WTC11 (cell line): Measurements from ENCODE around the gene CTTN. TPM values are rescaled to one million over a fixed set of nuclear protein-coding genes. Genes with fewer than 3 reads are reported as not detected.

Source experiments
- ATAC-seq: fragments of 200-7000 bp; cut with Tn5 transposase; 2 replicates; pipeline ENCODE4 v1.10.0; 2021; ENCODE audit warnings: mild to moderate bottlenecking, moderate library complexity
- CTCF ChIA-PET: fragments of 300-600 bp; sonication (Branson Sonifier 250); formaldehyde crosslinking; loops from one replicate; lab custom pipeline; 2021; ENCODE audit warnings: antibody characterized with exemption; lab: Charles Lee
- POLR2A ChIA-PET: fragments of 350-600 bp; sonication (Branson Sonifier 250); formaldehyde crosslinking; loops from one replicate; lab custom pipeline; 2021; ENCODE audit warnings: antibody characterized with exemption; lab: Charles Lee
- DNase-seq: peaks from one replicate; pipeline ENCODE4 v3.0.0; 2021; ENCODE audit warnings: low spot score
- H3K27ac Mint-ChIP-seq: 2 replicates; pipeline ENCODE4 v1.8.0; 2021; ENCODE audit warnings: mixed read lengths
- H3K27me3 Mint-ChIP-seq: 2 replicates; pipeline ENCODE4 v1.8.0; 2021; ENCODE audit warnings: low read depth, mild to moderate bottlenecking, moderate library complexity, mixed read lengths
- H3K36me3 Mint-ChIP-seq: 2 replicates; pipeline ENCODE4 v1.8.0; 2021; ENCODE audit warnings: mixed read lengths
- H3K4me1 Mint-ChIP-seq: 2 replicates; pipeline ENCODE4 v1.8.0; 2022; ENCODE audit warnings: mixed read lengths
- H3K4me3 Mint-ChIP-seq: 2 replicates; pipeline ENCODE4 v1.8.0; 2021; ENCODE audit warnings: mild to moderate bottlenecking, moderate library complexity, mixed read lengths
- H3K9me3 Mint-ChIP-seq: 2 replicates; pipeline ENCODE4 v1.8.0; 2021; ENCODE audit warnings: mixed read lengths
- CREB1 ChIP-seq: sonication (generic); formaldehyde crosslinking; IDR thresholded peaks from 2 replicates; pipeline ENCODE4 v1.8.0; 2023; ENCODE audit warnings: mild to moderate bottlenecking, missing genetic modification reagents
- E2F1 ChIP-seq: sonication (generic); formaldehyde crosslinking; IDR thresholded peaks from 2 replicates; pipeline ENCODE4 v1.8.0; 2022; ENCODE audit warnings: mild to moderate bottlenecking, missing genetic modification reagents
- ELF4 ChIP-seq: sonication (generic); formaldehyde crosslinking; IDR thresholded peaks from 2 replicates; pipeline ENCODE4 v1.8.1; 2022; ENCODE audit warnings: low read depth, mild to moderate bottlenecking, moderate library complexity, missing genetic modification reagents
- GRHL2 ChIP-seq: fragments of 250-450 bp; sonication (Bioruptor Pico); IDR thresholded peaks from 2 replicates; pipeline ENCODE4 v1.8.0; 2022; ENCODE audit warnings: mild to moderate bottlenecking, moderate library complexity; ENCODE audit not compliant: insufficient replicate concordance, severe bottlenecking
- GTF2I ChIP-seq: fragments of 250-450 bp; sonication (Bioruptor Pico); conservative IDR thresholded peaks from 2 replicates; pipeline ENCODE4 v1.4.0; 2021; ENCODE audit warnings: mild to moderate bottlenecking
- IRF1 ChIP-seq: sonication (generic); formaldehyde crosslinking; IDR thresholded peaks from 2 replicates; pipeline ENCODE4 v1.8.0; 2023; ENCODE audit warnings: missing genetic modification reagents
- NFATC4 ChIP-seq: fragments of 250-450 bp; sonication (Bioruptor Pico); IDR thresholded peaks from 2 replicates; pipeline ENCODE4 v1.9.0; 2021; ENCODE audit warnings: mild to moderate bottlenecking
- SMAD3 ChIP-seq: sonication (generic); formaldehyde crosslinking; IDR thresholded peaks from 2 replicates; pipeline ENCODE4 v1.8.0; 2022; ENCODE audit warnings: missing genetic modification reagents, mild to moderate bottlenecking, borderline replicate concordance
- SP1 ChIP-seq: sonication (generic); formaldehyde crosslinking; conservative IDR thresholded peaks from 2 replicates; pipeline ENCODE4 v1.8.1; 2022; ENCODE audit warnings: missing genetic modification reagents
- ZNF138 ChIP-seq: sonication (generic); formaldehyde crosslinking; conservative IDR thresholded peaks from 2 replicates; pipeline ENCODE4 v1.8.1; 2022; ENCODE audit warnings: mild to moderate bottlenecking, moderate library complexity, missing genetic modification reagents
- ZNF423 ChIP-seq: fragments of 250-450 bp; sonication (Bioruptor Pico); IDR thresholded peaks from 2 replicates; pipeline ENCODE4 v2.1.2; 2022; ENCODE audit warnings: mild to moderate bottlenecking, moderate library complexity
- total RNA-seq: library from RNA; stranded (reverse); gene quantifications from 3 replicates; pipeline ENCODE4 v1.2.3, GENCODE V29; 2021
- TF ChIP-seq, protein P1 (sequence below): sonication (generic); formaldehyde crosslinking; IDR thresholded peaks from 2 replicates; pipeline ENCODE4 v1.8.1; 2023; ENCODE audit warnings: mild to moderate bottlenecking, moderate library complexity, missing genetic modification reagents
- TF ChIP-seq, protein P2 (sequence below): sonication (generic); formaldehyde crosslinking; IDR thresholded peaks from 2 replicates; pipeline ENCODE4 v1.8.0; 2022; ENCODE audit warnings: mild to moderate bottlenecking, missing genetic modification reagents
- TF ChIP-seq, protein P3 (sequence below): sonication (generic); formaldehyde crosslinking; IDR thresholded peaks from 2 replicates; pipeline ENCODE4 v1.8.1; 2022; ENCODE audit warnings: missing genetic modification reagents, borderline replicate concordance
- TF ChIP-seq, protein P4 (sequence below): fragments of 250-450 bp; sonication (Bioruptor Pico); IDR thresholded peaks from 2 replicates; pipeline ENCODE4 v2.1.2; 2022; ENCODE audit warnings: mild to moderate bottlenecking, moderate library complexity
- TF ChIP-seq, protein P5 (sequence below): sonication (generic); formaldehyde crosslinking; IDR thresholded peaks from 2 replicates; pipeline ENCODE4 v1.8.1; 2022; ENCODE audit warnings: low read depth, missing genetic modification reagents, borderline replicate concordance

The CTTN gene
- total RNA-seq, 1 experiment from 2014 or later: 281 TPM

GRCh38 chr11:70437111-70437784 is 38.9 kb downstream of the CTTN start (continued):
- TF ChIP-seq GRHL2 (CRISPR knock-in tag): no peak
- TF ChIP-seq ELF4 (CRISPR knock-in tag): no peak
- TF ChIP-seq, protein P1, sequence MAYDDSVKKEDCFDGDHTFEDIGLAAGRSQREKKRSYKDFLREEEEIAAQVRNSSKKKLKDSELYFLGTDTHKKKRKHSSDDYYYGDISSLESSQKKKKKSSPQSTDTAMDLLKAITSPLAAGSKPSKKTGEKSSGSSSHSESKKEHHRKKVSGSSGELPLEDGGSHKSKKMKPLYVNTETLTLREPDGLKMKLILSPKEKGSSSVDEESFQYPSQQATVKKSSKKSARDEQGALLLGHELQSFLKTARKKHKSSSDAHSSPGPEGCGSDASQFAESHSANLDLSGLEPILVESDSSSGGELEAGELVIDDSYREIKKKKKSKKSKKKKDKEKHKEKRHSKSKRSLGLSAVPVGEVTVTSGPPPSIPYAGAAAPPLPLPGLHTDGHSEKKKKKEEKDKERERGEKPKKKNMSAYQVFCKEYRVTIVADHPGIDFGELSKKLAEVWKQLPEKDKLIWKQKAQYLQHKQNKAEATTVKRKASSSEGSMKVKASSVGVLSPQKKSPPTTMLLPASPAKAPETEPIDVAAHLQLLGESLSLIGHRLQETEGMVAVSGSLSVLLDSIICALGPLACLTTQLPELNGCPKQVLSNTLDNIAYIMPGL: no peak
- TF ChIP-seq, protein P2, sequence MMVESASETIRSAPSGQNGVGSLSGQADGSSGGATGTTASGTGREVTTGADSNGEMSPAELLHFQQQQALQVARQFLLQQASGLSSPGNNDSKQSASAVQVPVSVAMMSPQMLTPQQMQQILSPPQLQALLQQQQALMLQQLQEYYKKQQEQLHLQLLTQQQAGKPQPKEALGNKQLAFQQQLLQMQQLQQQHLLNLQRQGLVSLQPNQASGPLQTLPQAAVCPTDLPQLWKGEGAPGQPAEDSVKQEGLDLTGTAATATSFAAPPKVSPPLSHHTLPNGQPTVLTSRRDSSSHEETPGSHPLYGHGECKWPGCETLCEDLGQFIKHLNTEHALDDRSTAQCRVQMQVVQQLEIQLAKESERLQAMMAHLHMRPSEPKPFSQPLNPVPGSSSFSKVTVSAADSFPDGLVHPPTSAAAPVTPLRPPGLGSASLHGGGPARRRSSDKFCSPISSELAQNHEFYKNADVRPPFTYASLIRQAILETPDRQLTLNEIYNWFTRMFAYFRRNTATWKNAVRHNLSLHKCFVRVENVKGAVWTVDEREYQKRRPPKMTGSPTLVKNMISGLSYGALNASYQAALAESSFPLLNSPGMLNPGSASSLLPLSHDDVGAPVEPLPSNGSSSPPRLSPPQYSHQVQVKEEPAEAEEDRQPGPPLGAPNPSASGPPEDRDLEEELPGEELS (CRISPR knock-in tag): no peak
- no peak for TF ChIP-seq E2F1
- TF ChIP-seq, protein P3, sequence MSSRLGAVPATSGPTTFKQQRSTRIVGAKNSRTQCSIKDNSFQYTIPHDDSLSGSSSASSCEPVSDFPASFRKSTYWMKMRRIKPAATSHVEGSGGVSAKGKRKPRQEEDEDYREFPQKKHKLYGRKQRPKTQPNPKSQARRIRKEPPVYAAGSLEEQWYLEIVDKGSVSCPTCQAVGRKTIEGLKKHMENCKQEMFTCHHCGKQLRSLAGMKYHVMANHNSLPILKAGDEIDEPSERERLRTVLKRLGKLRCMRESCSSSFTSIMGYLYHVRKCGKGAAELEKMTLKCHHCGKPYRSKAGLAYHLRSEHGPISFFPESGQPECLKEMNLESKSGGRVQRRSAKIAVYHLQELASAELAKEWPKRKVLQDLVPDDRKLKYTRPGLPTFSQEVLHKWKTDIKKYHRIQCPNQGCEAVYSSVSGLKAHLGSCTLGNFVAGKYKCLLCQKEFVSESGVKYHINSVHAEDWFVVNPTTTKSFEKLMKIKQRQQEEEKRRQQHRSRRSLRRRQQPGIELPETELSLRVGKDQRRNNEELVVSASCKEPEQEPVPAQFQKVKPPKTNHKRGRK: no peak
- no peak for TF ChIP-seq SP1 (CRISPR knock-in tag)
- TF ChIP-seq ZNF138: no peak
- no peak for TF ChIP-seq SMAD3 (CRISPR knock-in tag)

DNA sequence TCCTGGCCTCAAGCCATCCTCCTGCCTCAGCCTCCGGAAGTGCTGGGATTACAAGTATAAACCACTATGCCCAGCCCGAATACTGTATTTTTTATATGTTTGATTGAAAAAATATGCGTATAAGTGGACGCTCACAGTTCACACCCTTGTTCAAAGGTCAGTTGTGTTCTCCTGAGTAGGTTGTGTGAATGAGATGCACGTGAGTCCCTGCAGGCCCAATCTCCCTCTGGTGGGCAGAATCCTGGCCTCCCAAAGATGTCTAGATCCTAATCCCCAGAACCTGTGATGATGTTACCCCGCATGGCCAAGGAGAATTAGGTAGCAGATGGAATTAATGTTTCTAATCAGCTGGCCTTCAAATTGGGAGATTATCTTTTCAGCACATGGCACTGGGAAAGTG is 41.9 kb downstream of the CTTN start:
- TF ChIP-seq ZNF423 (CRISPR knock-in tag) (no peak), NFATC4 (CRISPR knock-in tag) (no peak), CREB1 (no peak), GTF2I (no peak), ZNF138 (no peak), IRF1 (CRISPR knock-in tag) (no peak)
- TF ChIP-seq, protein P4, sequence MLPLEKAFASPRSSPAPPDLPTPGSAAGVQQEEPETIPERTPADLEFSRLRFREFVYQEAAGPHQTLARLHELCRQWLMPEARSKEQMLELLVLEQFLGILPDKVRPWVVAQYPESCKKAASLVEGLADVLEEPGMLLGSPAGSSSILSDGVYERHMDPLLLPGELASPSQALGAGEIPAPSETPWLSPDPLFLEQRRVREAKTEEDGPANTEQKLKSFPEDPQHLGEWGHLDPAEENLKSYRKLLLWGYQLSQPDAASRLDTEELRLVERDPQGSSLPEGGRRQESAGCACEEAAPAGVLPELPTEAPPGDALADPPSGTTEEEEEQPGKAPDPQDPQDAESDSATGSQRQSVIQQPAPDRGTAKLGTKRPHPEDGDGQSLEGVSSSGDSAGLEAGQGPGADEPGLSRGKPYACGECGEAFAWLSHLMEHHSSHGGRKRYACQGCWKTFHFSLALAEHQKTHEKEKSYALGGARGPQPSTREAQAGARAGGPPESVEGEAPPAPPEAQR: no peak
- TF ChIP-seq, protein P5, sequence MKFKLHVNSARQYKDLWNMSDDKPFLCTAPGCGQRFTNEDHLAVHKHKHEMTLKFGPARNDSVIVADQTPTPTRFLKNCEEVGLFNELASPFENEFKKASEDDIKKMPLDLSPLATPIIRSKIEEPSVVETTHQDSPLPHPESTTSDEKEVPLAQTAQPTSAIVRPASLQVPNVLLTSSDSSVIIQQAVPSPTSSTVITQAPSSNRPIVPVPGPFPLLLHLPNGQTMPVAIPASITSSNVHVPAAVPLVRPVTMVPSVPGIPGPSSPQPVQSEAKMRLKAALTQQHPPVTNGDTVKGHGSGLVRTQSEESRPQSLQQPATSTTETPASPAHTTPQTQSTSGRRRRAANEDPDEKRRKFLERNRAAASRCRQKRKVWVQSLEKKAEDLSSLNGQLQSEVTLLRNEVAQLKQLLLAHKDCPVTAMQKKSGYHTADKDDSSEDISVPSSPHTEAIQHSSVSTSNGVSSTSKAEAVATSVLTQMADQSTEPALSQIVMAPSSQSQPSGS: no peak
- ChIA-PET CTCF (no interaction called here), POLR2A (no interaction called here)
- peaks cover 3% of the 10 kb centered on the region; the same call in 1 of the 2 replicates for H3K9me3 Mint-ChIP-seq
- H3K36me3 Mint-ChIP-seq: peaks cover 39% of the 10 kb centered on the region
- H3K4me3 Mint-ChIP-seq: no peak overlapping the region
- H3K27me3 Mint-ChIP-seq: no peaks in the 10 kb centered on the region
- no peak overlapping the region for H3K27ac Mint-ChIP-seq
- ATAC-seq (no peak; the same call in 1 of the 2 replicates), DNase-seq (no peak)
- H3K4me1 Mint-ChIP-seq: peaks cover 18% of the 10 kb centered on the region
